ENCODE measurements around the gene RBM47. TPM values are rescaled to one million over a fixed set of nuclear protein-coding genes. Genes with fewer than 3 reads are reported as not detected.

The RBM47 gene
- total RNA-seq, 1 experiment from 2014 or later: 0.28 TPM

DNA sequence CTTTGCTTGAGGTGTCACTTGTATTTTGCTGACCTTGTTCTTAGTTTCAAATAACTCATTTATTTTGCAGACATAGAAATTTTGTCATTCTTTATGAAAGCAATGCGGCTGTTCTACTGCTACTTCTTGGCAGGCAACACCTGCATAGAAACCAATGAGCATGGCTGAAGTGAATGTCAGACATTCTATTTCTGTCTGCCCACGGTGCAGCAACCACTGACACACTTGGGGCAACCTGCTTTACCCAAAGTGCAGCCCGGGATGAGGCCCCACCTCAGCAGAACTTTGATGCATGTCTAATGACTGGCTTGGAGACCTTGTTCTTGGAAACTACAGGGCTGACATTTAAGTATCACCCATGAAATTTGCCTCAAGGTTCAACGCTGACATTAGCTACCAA is 93.6 kb downstream of the RBM47 start:
- no peaks in the 10 kb centered on the region for H3K9me3 ChIP-seq (ENCODE audit: low read depth, low read length, poor library complexity, severe bottlenecking)
- ChIA-PET POLR2A (ENCODE audit: low non-redundant PET) (no interaction called here), CTCF (no interaction called here)
- TF ChIP-seq, protein P1, sequence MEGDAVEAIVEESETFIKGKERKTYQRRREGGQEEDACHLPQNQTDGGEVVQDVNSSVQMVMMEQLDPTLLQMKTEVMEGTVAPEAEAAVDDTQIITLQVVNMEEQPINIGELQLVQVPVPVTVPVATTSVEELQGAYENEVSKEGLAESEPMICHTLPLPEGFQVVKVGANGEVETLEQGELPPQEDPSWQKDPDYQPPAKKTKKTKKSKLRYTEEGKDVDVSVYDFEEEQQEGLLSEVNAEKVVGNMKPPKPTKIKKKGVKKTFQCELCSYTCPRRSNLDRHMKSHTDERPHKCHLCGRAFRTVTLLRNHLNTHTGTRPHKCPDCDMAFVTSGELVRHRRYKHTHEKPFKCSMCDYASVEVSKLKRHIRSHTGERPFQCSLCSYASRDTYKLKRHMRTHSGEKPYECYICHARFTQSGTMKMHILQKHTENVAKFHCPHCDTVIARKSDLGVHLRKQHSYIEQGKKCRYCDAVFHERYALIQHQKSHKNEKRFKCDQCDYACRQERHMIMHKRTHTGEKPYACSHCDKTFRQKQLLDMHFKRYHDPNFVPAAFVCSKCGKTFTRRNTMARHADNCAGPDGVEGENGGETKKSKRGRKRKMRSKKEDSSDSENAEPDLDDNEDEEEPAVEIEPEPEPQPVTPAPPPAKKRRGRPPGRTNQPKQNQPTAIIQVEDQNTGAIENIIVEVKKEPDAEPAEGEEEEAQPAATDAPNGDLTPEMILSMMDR (conservative IDR thresholded peaks at IDR 0.05; ENCODE audit: low read depth, low read length): no peak
- TF ChIP-seq EZH2 (IDR thresholded peaks at IDR 0.05; ENCODE audit: borderline replicate concordance, low read depth, low read length, poor library complexity, severe bottlenecking): no peak
- no peaks in the 10 kb centered on the region for H3K27me3 ChIP-seq (replicated peaks; ENCODE audit: insufficient read depth, low read depth, low read length, poor library complexity)
- no peaks in the 10 kb centered on the region for H3K36me3 ChIP-seq (ENCODE audit: insufficient read depth, low read length, poor library complexity, severe bottlenecking)
- no TSS peak for BruUV-seq (replicated peaks)
- DNase-seq (ENCODE audit: low spot score): no peak
- H3K4me1 ChIP-seq (ENCODE audit: insufficient read depth, low read length, poor library complexity, severe bottlenecking): no peaks in the 10 kb centered on the region
- intact Hi-C loops (cut with micrococcal nuclease; ENCODE audit: unreplicated experiment): no loop called here
- H3K4me3 ChIP-seq (ENCODE audit: low read depth, low read length, poor library complexity, severe bottlenecking): no peak overlapping the region
- no peak overlapping the region for H3K27ac ChIP-seq (ENCODE audit: low read depth, low read length, poor library complexity, severe bottlenecking)

DNA sequence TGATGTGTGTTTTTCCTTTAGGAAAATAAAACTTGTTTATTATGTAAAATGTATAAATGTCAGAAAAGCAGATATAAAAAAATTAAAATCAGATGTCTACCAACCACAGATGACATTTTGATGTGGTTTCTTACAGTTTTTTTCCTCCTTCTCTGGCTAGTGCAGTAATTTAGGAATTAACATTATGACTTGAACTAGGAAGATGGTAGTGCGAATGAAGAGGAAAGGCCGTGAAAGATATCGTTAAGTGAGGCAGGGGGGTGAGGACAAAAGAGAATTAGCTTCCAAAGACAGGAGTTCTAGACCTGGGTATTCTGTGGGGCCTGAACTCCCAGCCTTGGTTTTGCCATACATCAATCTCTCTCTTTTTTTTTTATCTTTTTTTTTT is 98.0 kb downstream of the RBM47 start:
- CTCF ChIA-PET: no interaction called here
- no peak for DNase-seq (ENCODE audit: low spot score)
- POLR2A ChIA-PET (ENCODE audit: low non-redundant PET): interaction anchor here (0.5 to 0.7 kb wide), 2 partner anchors 357 to 507 kb away, joined by 3 to 18 read pairs; no protein-coding TSS in a partner anchor
- intact Hi-C loops (cut with micrococcal nuclease; ENCODE audit: unreplicated experiment): no loop called here
- TF ChIP-seq EZH2 (IDR thresholded peaks at IDR 0.05; ENCODE audit: borderline replicate concordance, low read depth, low read length, poor library complexity, severe bottlenecking): no peak
- TF ChIP-seq, protein P1 (conservative IDR thresholded peaks at IDR 0.05; ENCODE audit: low read depth, low read length): no peak
- Histone ChIP-seq H3K36me3 (ENCODE audit: insufficient read depth, low read length, poor library complexity, severe bottlenecking) (no peaks in the 10 kb centered on the region), H3K27ac (ENCODE audit: low read depth, low read length, poor library complexity, severe bottlenecking) (no peak overlapping the region), H3K27me3 (replicated peaks; ENCODE audit: insufficient read depth, low read depth, low read length, poor library complexity) (no peaks in the 10 kb centered on the region), H3K9me3 (ENCODE audit: low read depth, low read length, poor library complexity, severe bottlenecking) (no peaks in the 10 kb centered on the region), H3K4me1 (ENCODE audit: insufficient read depth, low read length, poor library complexity, severe bottlenecking) (no peaks in the 10 kb centered on the region), H3K4me3 (ENCODE audit: low read depth, low read length, poor library complexity, severe bottlenecking) (no peak overlapping the region)
- no TSS peak for BruUV-seq (replicated peaks)

DNA sequence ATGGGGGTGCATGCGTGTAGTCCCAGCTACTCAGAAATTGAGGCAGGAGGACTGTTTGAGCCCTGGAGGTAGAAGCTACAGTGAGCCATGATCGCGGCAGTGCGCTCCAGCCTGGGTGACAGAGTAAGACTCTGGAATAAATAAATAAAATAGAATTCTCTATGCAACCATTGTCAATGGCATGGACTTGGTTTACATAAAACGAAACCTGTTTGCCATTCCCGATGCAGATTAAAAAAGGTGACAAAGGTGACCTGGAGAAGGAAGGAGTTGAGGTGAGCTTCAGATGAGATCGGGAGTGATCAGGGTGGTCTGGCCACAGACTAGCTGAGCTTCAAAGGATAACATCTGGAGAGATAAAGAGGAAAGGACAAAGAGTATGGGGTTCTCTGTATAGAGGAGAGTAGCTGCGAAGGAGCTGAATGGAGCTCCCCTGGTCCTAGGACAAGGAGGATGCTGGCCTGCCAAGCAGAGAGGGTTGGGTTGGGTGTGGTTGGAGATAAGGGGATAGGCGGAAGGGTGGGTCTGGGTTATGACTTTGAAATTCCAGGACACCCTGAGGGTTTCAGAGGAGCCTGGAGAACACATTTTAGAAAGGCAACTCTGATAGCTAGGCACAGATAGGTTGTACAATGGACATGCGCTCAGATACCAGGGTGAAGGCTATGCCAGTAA is 98.6 kb downstream of the RBM47 start:
- intact Hi-C loops (cut with micrococcal nuclease; ENCODE audit: unreplicated experiment): no loop called here
- H3K27ac ChIP-seq (ENCODE audit: low read depth, low read length, poor library complexity, severe bottlenecking): no peak overlapping the region
- CTCF ChIA-PET: no interaction called here

More for the DNA sequence above, 98.6 kb downstream of the RBM47 start:
- Histone ChIP-seq H3K4me3 (ENCODE audit: low read depth, low read length, poor library complexity, severe bottlenecking) (no peak overlapping the region), H3K4me1 (ENCODE audit: insufficient read depth, low read length, poor library complexity, severe bottlenecking) (no peaks in the 10 kb centered on the region), H3K9me3 (ENCODE audit: low read depth, low read length, poor library complexity, severe bottlenecking) (no peaks in the 10 kb centered on the region), H3K27me3 (replicated peaks; ENCODE audit: insufficient read depth, low read depth, low read length, poor library complexity) (no peaks in the 10 kb centered on the region), H3K36me3 (ENCODE audit: insufficient read depth, low read length, poor library complexity, severe bottlenecking) (no peaks in the 10 kb centered on the region)
- TF ChIP-seq, protein P1 (conservative IDR thresholded peaks at IDR 0.05; ENCODE audit: low read depth, low read length): no peak
- no peak for TF ChIP-seq EZH2 (IDR thresholded peaks at IDR 0.05; ENCODE audit: borderline replicate concordance, low read depth, low read length, poor library complexity, severe bottlenecking)
- no peak for DNase-seq (ENCODE audit: low spot score)
- BruUV-seq (replicated peaks): no TSS peak
- POLR2A ChIA-PET (ENCODE audit: low non-redundant PET): interaction anchor here (0.5 kb wide), 1 partner anchor 507 kb away, joined by 3 read pairs; no protein-coding TSS in a partner anchor
